T-helper 1 cell treated with Interleukin-12 subunit alpha and Interleukin-12 subunit beta and Interleukin-4 antibody, amounts not matched to agents 30 ng/mL and 1 ng/mL, for 36 hours (primary cell): ENCODE data around the gene METRNL. TPM values are rescaled to one million over a fixed set of nuclear protein-coding genes. Genes with fewer than 3 reads are reported as not detected.

Experiments used
- intact Hi-C: fragments of 100-400 bp; cut with micrococcal nuclease; formaldehyde crosslinking; loops from one replicate; pipeline ENCODE4 v1.15.1; 2024
- total RNA-seq: library from RNA; stranded (reverse); gene quantifications from 2 replicates; pipeline ENCODE4 v1.2.3, GENCODE V29; 2022

Gene METRNL
- total RNA-seq, 1 donor from 2014 or later, result 15.0 TPM

DNA sequence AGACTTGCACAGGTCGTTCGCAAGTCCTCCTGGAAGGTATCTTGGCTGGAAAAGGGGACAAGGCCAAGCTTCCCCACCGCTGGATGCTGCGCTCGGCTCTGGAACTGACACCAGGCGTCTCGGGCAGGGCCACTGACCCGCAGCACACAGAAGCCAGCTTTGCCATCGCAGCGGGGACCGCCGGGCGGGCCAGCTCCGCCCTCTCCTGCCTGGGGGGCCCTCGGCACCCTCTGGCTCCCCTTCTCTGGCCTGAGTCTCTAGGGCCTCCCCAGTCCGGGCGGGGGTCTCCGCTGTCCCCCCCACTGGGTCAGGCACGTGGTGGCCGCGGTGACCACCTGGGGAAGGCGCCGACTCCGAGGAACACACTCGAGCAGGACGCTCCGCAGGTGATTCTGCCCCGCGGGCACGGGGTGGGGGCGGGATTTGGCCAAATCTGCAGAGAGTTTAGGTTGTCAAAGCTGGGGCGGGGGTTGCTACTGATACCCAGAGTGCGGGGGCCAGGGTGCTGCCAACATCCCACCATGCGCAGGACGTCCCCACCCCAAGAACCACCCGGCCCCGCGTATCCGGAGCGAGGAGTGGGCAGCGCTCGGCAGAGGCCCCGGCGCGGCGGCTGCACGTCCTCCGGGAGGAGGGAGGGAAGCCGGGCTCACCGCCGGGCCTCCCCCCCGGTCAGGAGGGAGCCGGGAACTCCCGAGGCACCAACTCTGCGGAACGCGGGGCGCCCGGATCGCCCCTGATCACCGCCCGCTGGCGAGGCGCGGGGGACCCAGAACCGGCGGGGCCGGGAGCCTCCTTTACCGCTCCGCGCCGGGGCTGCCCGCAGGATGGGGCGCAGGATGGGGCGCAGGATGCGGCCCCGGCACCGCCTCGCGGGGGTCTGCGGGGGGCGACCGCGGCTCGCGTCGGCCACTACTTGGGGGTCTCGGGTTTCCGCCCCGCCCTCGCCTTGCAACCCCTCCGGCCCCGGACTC is 744 bp upstream of the METRNL start:
- intact Hi-C loops, result loop anchor here (1.0 to 5.0 kb wide), 2 partner anchors 26 to 116 kb away; no protein-coding TSS in a partner anchor

- intact Hi-C loops, result loop anchor here (1.0 to 5.0 kb wide), 3 partner anchors 28 to 298 kb away; no protein-coding TSS in a partner anchor
Measured at GRCh38 chr17:83079766-83080578, 563 bp downstream of the METRNL start.

DNA sequence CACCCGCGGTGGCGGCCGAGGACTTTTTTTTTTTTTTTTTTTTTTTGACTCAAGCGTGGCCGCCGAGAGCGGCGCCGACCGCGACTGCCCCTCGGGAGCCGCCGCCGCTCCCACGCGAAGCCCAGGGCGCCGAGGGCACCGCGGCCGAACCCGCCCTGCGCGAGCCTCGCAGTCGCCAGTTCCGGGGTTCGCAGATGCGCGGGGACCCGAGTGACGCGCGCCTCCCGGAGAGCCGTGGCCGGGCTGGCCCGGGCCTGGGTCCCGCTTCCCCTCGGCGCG is 1.1 kb downstream of the METRNL start:
- intact Hi-C loops, result loop anchor here (5.0 kb wide), 1 partner anchor 298 kb away; no protein-coding TSS in a partner anchor

GRCh38 chr17:83080858-83081683 is 1.7 kb downstream of the METRNL start:
- intact Hi-C loops, result loop anchor here (5.0 kb wide), 1 partner anchor 299 kb away; no protein-coding TSS in a partner anchor

DNA sequence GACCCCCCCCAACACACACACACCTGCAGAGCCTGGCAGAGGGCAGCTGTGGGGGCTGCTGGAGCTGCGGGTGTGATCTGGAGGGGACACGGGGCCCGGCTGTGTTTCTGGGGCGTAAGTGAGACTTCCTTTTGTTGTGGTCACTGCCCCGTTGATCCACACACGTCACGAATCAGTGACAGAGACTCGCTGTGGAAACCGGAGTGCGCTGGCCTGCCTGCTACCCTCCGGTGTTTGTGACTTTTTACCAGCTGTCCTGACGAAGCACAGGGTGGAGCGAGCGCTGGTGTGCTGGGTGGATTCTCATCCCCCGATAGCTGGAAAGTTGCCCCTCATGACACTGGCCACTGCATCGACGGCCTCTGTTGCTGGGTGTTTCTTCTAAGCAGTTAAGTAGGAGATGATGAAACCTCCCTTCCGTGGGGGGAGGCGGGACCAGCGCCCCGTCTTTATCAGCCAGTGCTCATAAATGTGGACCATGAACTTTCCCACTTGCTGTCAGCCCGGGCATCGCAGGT is 2.3 kb downstream of the METRNL start:
- intact Hi-C loops, result loop anchor here (5.0 kb wide), 1 partner anchor 299 kb away; no protein-coding TSS in a partner anchor

- intact Hi-C loops, result loop anchor here (5.0 kb wide), 1 partner anchor 300 kb away; no protein-coding TSS in a partner anchor
Measured at GRCh38 chr17:83082424-83082823, 3.0 kb downstream of the METRNL start.

DNA sequence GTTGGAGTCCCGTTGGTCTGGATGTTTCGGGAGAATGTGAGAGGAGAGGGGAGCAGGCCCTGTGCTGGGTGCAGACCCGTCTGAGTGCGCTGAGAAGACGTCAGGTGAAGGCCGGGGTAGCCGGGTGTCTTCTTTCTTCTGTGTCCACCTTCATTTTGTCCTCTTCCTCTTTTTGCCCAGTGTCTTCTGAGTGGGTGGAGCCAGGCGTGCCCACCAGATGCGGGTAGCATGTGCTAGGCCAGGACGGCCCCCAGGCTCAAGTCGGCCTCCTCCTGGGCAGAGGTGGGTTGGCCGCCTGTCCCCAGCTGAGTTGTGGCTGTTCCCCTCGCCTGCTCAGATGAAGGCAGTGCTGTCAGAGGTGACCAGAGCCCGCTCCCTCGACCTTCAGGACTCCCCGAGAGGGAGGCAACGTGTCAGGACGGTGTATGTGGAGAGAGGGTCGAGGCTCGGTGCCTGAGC is 3.5 kb downstream of the METRNL start:
- intact Hi-C loops, result loop anchor here (5.0 kb wide), 1 partner anchor 301 kb away; no protein-coding TSS in a partner anchor

DNA sequence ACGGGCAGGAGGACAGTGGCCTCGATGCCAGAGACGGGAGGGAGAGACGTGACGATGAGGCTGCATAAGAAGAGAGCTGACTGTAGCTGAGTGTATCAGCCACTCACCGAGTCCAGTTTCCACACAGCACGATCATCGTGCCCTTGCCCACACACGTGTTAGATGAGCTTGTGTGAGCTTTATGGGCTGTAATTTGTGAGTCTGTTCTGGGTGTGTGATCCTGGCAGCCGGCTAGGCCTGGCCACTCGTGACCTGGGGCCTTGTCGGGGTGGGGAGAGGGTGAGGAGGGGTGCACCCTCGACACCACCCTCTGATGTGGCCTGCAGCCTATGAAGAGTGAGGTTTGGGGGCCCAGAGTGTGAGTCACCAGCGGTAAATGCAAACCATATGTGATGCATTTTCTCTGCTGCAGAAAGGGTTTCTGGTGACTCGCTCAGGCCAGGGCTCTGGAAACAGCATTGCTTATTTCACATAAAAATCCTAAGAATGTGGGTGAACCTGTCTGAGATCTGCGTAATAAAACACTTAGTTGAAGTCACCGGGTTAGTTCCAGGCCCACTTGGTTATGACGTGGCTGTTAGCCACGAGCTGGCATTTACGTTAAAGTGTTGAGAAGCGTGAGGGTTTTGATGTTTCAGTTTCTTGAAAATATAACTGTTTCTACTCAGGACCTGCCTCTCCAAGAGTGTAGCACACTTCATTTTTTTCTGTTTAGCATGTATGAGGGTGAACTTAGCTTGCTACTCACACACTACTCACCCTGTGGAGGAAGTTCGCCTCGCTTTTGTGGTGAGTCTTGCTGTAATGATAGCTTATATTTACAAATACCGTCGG is 4.2 kb downstream of the METRNL start:
- intact Hi-C loops, result loop anchor here (2.0 to 5.0 kb wide), 2 partner anchors 219 to 301 kb away; no protein-coding TSS in a partner anchor

DNA sequence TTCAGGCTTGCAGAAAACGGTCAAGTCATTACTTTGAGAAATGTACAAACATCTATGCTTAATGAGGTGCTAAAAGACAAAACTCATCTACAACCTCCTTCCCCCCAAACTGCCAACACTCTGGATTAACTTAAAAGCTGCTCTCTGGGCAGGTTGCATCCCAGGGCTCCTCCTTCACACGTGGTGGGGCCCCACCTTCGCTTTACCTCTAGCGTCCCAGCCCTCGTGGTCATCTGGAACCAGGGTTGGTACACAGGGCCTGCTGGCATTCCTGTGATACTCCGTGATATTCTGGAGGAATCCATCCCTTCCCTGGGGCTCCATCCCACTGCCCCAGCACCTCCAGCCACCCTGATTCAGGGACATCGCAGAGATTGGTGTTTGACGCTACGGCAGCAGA is 4.8 kb downstream of the METRNL start:
- intact Hi-C loops, result loop anchor here (2.0 to 5.0 kb wide), 2 partner anchors 219 to 302 kb away; no protein-coding TSS in a partner anchor

DNA sequence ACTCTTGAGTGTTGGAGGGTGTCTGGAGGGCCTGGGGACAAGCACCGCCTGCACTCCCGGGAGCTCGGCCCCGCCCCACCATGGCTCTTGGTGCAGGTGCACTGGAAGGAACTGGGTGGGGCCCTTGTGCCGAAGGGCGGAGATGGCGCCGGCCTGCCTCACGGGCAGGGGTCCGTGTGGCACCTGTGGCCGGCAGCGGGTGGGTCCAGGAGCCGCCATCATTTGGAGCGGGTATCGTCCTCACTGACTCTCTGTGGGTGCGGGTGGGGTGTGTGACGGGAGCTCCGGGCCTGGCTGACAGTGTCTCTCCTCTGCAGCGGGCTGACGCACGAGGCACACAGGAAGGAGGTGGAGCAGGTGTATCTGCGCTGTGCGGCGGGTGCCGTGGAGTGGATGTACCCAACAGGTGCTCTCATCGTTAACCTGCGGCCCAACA is 5.2 kb downstream of the METRNL start:
- intact Hi-C loops, result loop anchor here (2.0 to 5.0 kb wide), 2 partner anchors 220 to 302 kb away; no protein-coding TSS in a partner anchor

DNA sequence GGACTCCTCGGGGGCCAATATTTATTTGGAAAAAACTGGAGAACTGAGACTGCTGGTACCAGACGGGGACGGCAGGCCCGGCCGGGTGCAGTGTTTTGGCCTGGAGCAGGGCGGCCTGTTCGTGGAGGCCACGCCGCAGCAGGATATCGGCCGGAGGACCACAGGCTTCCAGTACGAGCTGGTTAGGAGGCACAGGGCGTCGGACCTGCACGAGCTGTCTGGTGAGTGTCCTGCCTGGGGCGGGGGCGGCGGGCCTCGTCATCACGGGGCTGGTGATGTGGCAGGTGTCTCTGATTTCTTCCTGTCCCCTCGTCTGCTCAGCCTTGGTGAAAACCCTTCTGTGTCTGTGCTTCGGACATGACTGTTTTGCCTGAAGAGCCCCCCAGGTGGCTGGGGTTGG is 5.7 kb downstream of the METRNL start:
- intact Hi-C loops, result loop anchor here (2.0 kb wide), 1 partner anchor 220 kb away; no protein-coding TSS in a partner anchor

GRCh38 chr17:83085526-83086198 is 6.3 kb downstream of the METRNL start:
- intact Hi-C loops, result loop anchor here (2.0 kb wide), 1 partner anchor 221 kb away; no protein-coding TSS in a partner anchor

- intact Hi-C loops, result no loop called here
Measured at GRCh38 chr17:83086199-83086880, 6.9 kb downstream of the METRNL start.

DNA sequence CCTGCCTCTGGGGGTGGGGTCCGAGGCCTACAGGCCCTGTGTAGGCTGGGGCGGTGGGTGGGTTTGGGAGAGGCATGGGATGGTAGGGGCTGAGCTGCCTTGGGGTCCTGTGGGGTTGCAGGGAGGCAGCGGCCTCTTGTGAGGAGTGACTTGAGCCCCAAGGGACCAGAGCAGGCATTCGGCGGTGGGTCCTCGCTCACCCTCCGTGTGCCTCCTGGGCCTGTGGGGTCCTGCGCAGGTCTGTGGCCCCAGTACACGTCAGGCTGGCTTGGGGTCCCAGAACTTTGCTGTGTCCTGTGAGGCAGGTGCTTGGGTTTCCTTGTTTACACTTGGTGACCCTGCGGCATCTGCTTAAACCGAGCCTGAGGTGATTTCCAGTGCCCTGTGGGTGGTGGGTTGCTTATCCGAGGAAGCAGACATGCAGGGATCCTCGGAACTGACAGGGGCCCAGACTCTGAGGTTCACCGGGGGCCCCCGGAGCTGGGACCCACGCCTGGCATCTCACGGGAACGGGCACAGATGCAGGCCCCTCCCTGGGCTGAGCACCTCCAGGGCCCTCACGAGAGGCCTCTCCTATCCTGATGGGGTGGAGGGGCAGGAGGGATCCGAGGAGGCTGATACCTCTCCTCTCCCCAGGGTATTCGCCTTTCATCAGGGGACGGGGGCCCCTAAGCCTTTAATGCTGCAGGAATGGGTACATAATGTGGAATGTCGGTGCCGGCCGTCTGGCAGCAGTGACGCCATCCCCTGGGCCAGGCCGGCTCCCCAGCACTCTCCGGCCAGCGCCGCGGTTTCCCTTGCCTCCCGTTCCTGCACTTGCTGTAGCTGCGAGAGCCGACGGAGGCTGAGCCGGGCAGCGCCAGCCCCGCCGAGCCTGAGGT is 7.7 kb downstream of the METRNL start:
- intact Hi-C loops, result no loop called here

DNA sequence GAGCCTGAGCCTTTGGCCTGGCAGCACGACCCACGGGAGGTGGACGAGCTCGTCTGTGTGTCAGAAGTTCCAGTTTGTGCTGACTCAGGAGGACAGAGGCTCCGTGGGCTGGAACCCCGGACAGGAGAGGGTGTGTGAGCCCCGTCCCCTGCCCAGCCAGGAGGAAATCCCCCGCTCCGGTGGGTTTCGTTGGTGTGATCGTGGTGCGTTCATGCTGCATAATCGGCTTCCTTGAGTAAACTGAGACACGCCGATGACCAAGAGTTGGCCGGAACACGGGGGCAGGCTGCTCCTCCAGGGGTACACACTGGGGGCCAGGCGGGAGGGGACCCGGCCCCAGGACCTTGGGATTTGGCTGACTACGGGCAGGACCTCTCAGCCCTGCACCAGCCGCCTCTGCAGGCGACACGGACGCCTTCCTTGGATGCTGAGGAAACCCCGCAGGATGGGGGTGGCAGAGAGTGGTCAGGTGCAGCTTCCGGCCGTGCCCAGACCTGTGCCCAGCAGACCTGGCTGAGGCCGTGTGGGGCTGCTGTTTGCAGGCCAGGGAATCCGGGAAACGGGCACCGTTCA is 8.5 kb downstream of the METRNL start:
- intact Hi-C loops, result no loop called here

GRCh38 chr17:83088451-83088850 is 9.0 kb downstream of the METRNL start:
- intact Hi-C loops, result no loop called here

- intact Hi-C loops, result no loop called here
Measured at GRCh38 chr17:83088909-83089308, 9.5 kb downstream of the METRNL start.
